Activated CD4-positive, alpha-beta T cell treated with anti-CD3 and anti-CD28 coated beads for 48 hours (primary cell): ENCODE data around the gene HELZ2.

ENCODE experiments used
- DNase-seq: peaks from one replicate; pipeline ENCODE4 v3.0.0-alpha.2; 2020

Gene HELZ2

GRCh38 chr20:63549679-63550282, 24.3 kb downstream of the HELZ2 start:
- no peak for DNase-seq

DNA sequence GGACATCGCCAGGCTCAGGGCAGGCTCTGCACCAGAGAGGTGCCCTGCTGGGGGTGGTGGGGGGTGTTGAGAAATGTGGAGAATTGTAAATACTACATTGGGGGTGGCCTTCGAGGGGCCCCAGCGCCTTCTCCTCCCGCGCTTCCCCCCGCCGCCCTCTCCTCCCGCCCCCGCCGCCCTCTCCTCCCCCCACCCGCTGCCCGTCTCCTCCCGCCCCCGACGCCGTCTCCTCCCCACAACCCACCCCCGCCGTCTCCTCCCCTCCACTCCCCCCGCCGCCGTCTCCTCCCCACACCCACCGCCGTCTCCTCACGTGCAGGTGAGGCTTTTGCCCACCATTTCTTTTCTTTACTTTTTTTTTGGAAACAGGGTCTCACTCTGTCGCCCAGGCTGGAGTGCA, 25.0 kb downstream of the HELZ2 start:
- DNase-seq: no peak

- no peak for DNase-seq
These were observed 25.5 kb downstream of the HELZ2 start for GRCh38 chr20:63548542-63548941.

GRCh38 chr20:63547725-63548480, 26.1 kb downstream of the HELZ2 start, which contains the start of gene SRMS:
Gene SRMS, minus strand, starts transcription at chr20:63547749. Its CDS starts 286 bp downstream, at chr20:63547463.
- no peak for DNase-seq

GRCh38 chr20:63546956-63547724, 26.9 kb downstream of the HELZ2 start:
- DNase-seq: no peak

DNA sequence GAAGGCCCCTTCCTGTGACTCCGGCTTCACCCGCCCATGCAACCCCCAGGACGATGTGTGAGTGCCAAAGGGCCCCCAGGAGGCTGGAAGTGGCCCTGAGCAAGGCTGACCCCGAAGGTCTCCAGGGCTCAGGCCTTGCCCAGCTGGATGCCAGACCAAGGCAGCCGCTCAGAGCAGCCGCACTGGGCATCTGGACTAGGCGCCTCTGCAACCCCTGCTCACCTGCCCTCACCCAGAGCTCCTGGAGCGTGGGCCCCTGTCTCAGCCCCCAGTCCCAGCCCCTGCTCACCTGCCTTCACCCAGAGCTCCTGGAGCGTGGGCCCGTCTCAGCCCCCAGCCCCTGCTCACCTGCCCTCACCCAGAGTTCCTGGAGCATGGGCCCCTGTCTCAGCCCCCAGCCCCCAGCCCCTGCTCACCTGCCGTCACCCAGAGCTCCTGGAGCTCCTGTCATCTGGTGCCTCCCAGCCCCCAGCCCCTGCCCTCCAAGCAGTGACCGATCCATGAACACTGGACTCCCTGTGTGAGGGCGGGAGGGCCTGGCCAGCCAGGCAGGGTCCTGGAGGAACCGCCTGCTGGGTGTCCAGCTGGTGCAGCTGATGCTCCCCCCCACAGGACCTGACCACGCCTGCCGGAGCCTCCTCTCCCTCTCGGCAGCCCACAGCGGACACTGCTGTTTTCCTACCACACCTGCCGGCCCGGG, 27.6 kb downstream of the HELZ2 start:
- no peak for DNase-seq

GRCh38 chr20:63545814-63546213, 28.2 kb downstream of the HELZ2 start:
- no peak for DNase-seq

DNA sequence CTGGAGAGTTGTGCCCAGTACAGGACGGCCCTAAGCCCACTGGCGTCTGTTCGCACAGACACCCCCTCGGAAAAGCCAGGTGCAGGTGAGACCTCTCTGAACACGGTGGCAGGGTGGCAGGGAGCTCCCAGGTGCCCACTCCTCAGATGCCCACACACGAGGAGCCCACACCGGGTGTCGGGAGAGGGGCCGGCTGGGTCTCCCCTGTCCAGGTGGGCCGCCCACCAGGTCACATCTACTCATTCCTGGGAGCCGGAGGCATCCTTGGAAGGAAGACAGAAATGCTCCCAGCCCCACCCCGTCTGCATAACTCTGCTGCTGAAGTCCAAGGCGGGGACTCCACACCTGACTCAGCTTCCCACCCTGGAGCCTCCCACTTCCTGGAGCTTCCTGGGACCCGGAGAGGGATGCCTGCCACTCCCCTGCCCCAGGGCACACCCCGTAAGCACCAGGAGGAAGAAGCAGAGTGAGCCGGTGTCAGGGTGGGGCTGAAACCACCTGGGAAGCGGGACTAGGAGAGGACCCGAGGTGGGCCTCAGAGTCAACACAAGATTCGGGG, 29.0 kb downstream of the HELZ2 start:
- DNase-seq: no peak

DNA sequence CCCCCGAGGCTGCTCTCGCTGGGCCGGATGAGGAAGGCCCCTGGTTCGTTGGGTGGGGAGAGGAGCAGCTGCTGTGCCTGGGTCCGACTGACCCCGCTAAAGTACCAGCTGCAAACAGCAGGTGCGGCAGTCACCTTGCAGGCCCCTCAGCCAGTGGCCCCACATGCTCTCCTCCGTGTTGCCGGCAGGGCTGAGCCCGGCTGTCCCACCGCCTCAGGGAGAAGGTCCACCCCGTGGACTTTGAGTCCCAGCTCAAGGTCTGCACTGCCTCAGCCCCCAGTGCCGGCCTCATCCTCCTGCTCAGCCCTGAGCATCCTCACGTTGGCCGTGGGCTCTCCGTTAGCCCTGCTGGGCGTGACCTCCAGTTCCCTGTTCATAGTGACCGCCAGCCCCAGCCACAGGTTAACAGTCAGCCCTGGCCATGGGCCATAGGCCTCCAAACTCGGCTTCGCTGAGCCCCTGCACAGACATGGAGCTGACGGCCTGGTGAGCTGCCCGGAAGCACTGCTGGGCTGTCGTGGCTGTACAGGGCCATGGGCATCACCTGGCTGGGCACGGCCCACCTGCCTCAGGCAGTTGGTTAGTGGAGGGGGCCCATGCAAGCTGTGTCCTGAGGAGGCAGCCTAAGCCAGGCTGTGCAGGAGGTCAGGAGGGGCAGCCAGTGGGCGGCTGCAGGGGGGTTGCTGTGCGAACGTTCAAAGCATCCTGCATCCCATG, 29.6 kb downstream of the HELZ2 start:
- DNase-seq: no peak

DNA sequence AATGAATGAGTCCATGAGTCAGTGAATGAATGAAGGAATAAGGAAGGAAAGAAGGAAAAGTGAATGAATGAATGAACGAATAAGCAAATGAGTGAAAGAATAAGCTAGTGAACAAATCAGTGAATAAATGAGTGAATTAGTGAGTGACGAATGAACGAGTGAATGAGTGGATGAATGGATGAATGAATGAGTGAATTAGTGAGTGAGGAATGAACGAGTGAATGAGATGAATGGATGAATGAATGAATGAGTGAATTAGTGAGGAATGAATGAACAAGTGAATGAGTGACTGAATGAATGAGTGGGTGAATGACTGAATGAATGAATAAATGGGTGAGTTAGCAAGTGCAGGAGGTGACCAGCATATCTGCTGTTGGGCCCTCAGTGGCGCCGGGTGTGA, 30.3 kb downstream of the HELZ2 start:
- DNase-seq: no peak

DNA sequence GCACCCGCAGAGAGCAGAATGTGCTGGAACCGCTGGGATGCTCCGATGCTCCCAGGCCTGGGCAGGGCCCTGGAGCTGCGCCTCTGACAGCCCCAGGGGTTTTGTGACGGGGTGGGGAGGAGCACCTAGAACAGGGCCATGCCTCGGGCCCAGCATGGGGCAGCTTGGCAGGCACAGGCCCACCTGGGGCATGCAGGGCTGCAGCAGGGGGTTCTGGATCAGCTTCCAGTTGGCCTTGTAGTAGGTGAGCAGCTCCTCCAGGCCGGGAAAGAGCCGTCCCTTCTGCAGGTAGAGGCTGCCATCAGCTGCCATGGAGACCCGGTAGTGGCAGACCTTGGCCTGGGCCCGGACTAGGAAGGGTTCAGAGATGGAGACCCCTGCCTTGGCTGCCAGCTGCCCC, 30.9 kb downstream of the HELZ2 start:
- no peak for DNase-seq

- DNase-seq: no peak
These were observed 31.3 kb downstream of the HELZ2 start for GRCh38 chr20:63542696-63543095.

GRCh38 chr20:63542031-63542559, 31.9 kb downstream of the HELZ2 start:
- no peak for DNase-seq

DNA sequence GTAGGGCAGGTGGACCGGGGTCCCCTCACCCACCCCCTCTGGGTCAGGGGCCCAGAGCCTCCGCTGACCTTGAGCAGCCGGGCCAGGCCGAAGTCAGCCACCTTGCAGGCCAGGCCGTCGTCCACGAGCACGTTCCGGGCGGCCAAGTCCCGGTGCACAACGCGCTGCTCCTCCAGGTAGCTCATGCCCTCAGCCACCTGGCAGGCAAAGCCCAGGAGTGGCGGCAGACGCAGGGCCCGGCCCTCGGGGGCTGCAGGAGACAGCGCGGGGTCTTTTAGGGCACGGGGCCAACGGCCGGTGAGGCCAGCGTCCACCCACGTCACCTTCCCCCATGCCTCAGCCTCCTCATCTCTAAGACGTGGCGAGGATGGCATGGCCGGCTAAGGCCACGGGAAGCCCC, 32.7 kb downstream of the HELZ2 start:
- no peak for DNase-seq

DNA sequence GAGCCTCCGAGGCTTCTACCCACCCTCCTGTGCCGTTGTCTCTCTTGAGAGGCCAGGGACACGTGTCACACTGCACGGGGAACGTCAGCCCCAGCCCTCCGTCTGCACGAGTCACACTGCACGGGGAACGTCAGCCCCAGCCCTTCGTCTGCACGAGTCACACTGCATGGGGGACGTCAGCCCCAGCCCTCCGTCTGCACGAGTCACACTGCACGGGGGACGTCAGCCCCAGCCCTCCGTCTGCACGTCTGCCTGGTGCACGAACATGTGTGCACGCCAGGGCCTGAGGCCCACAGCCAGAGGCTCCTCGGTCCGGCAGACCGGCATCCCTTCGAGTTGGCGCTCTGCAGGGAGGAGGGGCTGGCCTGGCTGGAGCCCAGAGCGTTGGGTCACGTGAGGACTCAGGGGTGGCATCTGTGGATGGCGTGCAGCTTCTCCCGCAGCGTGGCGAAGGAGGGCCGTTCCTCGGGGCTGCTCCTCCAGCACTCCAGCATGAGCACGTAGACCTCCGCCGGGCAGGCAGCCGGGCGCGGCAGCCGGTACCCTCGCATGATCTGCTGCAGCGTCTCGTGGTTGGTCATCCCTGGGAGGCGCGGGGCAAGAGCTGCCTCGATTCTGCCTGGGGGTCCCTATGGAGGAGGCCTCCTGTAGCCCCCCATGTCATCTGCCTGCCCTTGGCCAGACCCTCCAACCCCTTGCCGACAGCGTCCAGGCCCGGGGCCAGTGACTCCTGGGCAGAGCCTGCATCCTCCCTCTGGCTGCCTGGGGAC, 33.4 kb downstream of the HELZ2 start:
- no peak for DNase-seq

- DNase-seq: no peak
These were observed 34.3 kb downstream of the HELZ2 start for GRCh38 chr20:63539441-63540370.

DNA sequence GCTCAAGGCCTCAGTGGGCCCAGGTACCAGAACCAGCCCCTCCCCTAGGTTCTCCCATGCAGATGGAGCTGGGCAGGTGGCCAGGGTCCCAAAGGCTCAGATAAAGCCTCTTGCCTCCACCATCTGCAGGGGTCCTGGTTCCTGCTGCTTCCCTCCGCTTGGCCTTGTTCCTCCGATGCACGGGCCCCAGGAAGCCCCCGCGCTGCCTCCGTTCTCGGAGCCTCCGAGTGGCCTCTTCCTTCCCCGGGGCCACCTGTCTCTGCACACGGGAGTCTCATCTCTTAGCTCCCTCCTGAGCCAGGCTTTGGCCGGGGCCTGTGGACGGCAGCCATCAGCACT, 35.0 kb downstream of the HELZ2 start:
- no peak for DNase-seq

DNA sequence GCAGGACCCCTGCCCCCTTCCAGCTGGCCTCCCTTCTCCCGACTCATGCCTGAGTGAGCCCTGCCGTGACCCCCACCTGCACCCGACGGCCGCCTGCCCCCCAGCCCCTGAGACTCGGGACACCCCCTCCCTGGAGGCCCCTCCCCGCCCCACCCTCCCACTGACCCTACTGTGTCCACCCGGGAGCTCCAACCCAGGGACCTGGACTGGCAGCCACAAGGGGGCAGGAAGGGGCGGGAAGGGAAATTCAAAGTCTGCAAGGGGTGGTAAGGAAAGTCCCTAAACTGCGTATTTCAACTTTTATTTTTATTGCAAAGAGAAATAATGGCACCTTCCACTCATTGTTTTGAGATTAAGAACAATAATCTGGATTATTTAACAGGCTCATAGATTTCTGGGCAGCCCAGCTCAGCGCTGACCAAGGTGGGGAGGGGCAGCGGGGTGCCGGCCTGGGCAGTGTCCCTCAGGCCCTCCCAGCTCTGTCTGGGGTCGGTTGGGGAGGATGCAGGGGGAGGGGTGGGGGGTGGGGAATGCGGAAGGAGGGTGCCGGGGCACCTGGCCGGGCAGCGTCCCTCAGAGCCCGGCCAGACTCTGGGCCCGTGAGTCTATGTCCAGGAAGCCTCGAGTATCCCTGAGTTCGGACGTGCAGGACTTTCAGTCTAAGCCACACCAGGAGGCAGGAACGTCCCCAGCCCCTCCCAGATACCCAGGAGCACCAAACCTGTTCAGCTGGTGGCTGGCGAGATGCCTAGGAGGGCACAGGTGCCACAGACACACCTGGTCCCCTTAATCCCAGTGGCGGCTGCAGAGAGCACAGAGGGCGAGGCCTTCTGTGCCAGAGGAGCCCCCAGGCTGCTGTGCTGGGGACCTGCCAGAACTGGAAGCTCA, 35.6 kb downstream of the HELZ2 start:
- no peak for DNase-seq
